ENCODE results near the gene KCNC3. TPM values are rescaled to one million over a fixed set of nuclear protein-coding genes. Genes with fewer than 3 reads are reported as not detected.
A peak's percentile ranks its signal among the peaks of the same experiment; 100 is the strongest.

The KCNC3 gene
- total RNA-seq, 4 donors from 2014 or later = 0.32 to 0.69 (median 0.37) TPM

DNA sequence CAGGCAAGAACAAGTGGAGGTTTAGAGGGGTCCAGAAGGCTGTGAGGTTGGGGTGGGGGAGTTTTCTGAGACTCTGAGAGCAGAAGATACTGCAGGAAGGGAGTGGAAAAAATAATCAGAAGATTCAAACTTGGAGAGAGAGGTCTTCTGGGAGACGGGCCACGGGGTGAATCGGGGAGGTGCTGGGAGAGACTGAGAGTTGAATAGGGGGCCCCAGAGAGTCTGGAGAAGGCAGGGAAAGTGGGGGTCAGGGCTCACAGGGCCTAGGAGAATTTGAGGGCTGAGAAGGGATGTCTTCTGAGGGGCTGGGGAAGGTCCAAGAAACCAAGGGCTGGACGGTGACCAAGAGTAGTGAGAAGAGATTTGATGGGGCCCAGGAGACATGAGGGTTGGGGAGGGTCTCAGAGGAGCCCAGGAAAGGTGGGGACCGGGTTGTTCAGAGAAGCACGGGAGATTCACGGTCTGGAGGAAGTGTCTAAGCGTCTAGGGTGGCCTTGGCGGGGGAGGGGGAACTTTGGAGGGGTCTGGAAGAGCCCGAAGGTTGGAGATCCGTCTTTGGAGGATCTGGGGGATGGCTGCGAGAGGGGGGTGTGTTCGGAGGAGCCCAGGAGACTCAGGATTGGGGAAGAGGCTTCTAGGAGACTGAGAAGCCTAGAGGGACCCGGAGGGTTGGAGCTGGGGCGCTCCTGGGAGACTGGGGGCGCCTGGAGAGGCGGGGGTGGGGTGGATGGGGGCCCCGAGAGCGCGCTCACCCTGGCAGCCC is 1.5 kb downstream of the KCNC3 start:
- Histone ChIP-seq H3K27ac (replicated peaks in 1 of 4) (no peak overlapping the region), H3K4me1 (peaks cover 20 to 64% (median 56%) of the 10 kb centered on the region in 4 donors), H3K27me3 (peaks cover 0 to 79% (median 43%) of the 10 kb centered on the region in 4 donors), H3K36me3 (no peaks in the 10 kb centered on the region), H3K9me3 (no peaks in the 10 kb centered on the region), H3K4me3 (no peak overlapping the region)
- TF ChIP-seq POLR2A (IDR thresholded peaks at IDR 0.05; ENCODE audit: low read depth) = no peak
- no peak for TF ChIP-seq POLR2AphosphoS5 (IDR thresholded peaks at IDR 0.05)
- TF ChIP-seq EP300 (IDR thresholded peaks at IDR 0.05) = no peak
- TF ChIP-seq CTCF (IDR thresholded peaks at IDR 0.05) = no peak
- intact Hi-C loops (cut with DNase I) = no loop called here
- no peak for DNase-seq (ENCODE audit: extremely low spot score)
- WGBS = 12% methylated on average over 19 of the region's 20 CpGs

DNA sequence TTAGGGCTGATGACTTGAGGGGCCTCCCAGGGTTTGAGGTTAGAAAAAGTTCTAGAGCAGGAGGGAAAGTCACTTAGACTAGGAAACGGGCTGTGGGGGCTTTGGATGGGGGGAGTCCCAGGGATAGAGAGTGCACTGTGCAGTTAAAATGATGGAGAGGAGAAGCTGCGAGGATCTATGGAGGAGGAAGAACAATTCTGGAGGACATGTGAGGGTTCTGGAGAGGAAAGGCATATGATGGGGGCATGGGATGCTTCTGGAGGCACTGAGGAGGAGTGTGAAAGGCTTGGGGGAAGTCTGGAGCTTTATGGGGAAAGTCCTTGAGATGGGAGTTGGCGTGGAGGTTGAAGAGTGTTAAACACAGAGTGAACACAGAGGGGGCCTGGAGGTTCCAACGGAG is 2.2 kb downstream of the KCNC3 start:
- no peak overlapping the region for H3K4me3 ChIP-seq
- 47% methylated on average over 4 of the region's 4 CpGs for WGBS
- peaks cover 16 to 58% (median 54%) of the 10 kb centered on the region in 4 donors for H3K4me1 ChIP-seq
- no peak for TF ChIP-seq POLR2AphosphoS5 (IDR thresholded peaks at IDR 0.05)
- no peaks in the 10 kb centered on the region for H3K36me3 ChIP-seq
- no peaks in the 10 kb centered on the region for H3K9me3 ChIP-seq
- DNase-seq (ENCODE audit: extremely low spot score) = no peak
- intact Hi-C loops (cut with DNase I) = no loop called here
- H3K27me3 ChIP-seq = peaks cover 0 to 72% (median 39%) of the 10 kb centered on the region in 4 donors
- H3K27ac ChIP-seq (replicated peaks in 1 of 4) = no peak overlapping the region

- Histone ChIP-seq H3K36me3 (no peaks in the 10 kb centered on the region), H3K4me1 (peaks cover 15 to 49% (median 46%) of the 10 kb centered on the region in 4 donors), H3K4me3 (peak overlapping the region in 1 of 4 donors; percentile 5), H3K27me3 (peaks cover 0 to 64% (median 38%) of the 10 kb centered on the region in 4 donors), H3K9me3 (no peaks in the 10 kb centered on the region), H3K27ac (replicated peaks in 1 of 4) (no peak overlapping the region)
- intact Hi-C loops (cut with DNase I) = no loop called here
- no peak for TF ChIP-seq CTCF (IDR thresholded peaks at IDR 0.05)
- no peak for TF ChIP-seq POLR2A (IDR thresholded peaks at IDR 0.05; ENCODE audit: low read depth)
- TF ChIP-seq POLR2AphosphoS5 (IDR thresholded peaks at IDR 0.05) = no peak
- no peak for TF ChIP-seq EP300 (IDR thresholded peaks at IDR 0.05)
- DNase-seq (ENCODE audit: extremely low spot score) = no peak
- WGBS = 3% methylated on average over 19 of the region's 26 CpGs
Measured at GRCh38 chr19:50326101-50326664, 3.0 kb downstream of the KCNC3 start.

- Histone ChIP-seq H3K9me3 (no peaks in the 10 kb centered on the region), H3K4me3 (no peak overlapping the region), H3K36me3 (no peaks in the 10 kb centered on the region), H3K27me3 (peaks cover 0 to 63% (median 32%) of the 10 kb centered on the region in 4 donors), H3K27ac (replicated peaks in 1 of 4) (no peak overlapping the region), H3K4me1 (peaks cover 15 to 42% (median 39%) of the 10 kb centered on the region in 4 donors)
- no peak for DNase-seq (ENCODE audit: extremely low spot score)
- no peak for TF ChIP-seq POLR2A (IDR thresholded peaks at IDR 0.05; ENCODE audit: low read depth)
- no peak for TF ChIP-seq EP300 (IDR thresholded peaks at IDR 0.05)
- no peak for TF ChIP-seq POLR2AphosphoS5 (IDR thresholded peaks at IDR 0.05)
- TF ChIP-seq CTCF (IDR thresholded peaks at IDR 0.05) = no peak
- 4% methylated on average over 20 of the region's 48 CpGs for WGBS
- intact Hi-C loops (cut with DNase I) = no loop called here
Measured at GRCh38 chr19:50325310-50326100, 3.7 kb downstream of the KCNC3 start.

DNA sequence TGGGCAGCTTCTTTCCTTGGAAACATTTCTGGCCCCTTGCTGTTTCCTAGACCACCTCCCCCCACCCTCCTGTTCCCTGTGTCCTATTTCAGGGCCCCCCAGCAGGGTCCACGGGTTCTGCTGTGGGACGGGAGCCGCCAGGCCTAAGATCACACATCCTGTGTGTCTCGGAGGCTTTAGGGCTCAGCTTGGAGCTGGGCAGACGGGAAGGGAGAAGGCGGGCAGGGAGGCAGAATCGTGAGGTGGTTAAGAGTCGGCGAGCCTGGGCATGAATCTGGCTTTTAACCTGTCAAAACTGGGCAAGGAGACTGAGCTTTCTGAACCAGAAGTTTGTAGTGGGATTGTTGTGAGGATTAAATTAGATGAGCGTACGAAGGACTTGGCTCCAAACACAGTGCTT is 4.8 kb downstream of the KCNC3 start:
- intact Hi-C loops (cut with DNase I) = no loop called here
- H3K4me1 ChIP-seq = peaks cover 9 to 31% (median 27%) of the 10 kb centered on the region in 4 donors
- H3K27me3 ChIP-seq = peaks cover 0 to 63% (median 25%) of the 10 kb centered on the region in 4 donors
- H3K9me3 ChIP-seq = no peaks in the 10 kb centered on the region
- no peaks in the 10 kb centered on the region for H3K36me3 ChIP-seq
- H3K27ac ChIP-seq (replicated peaks in 1 of 4) = no peak overlapping the region
- H3K4me3 ChIP-seq = no peak overlapping the region
- TF ChIP-seq CTCF (IDR thresholded peaks at IDR 0.05) = no peak
- TF ChIP-seq POLR2A (IDR thresholded peaks at IDR 0.05; ENCODE audit: low read depth) = no peak
- no peak for TF ChIP-seq POLR2AphosphoS5 (IDR thresholded peaks at IDR 0.05)
- no peak for TF ChIP-seq EP300 (IDR thresholded peaks at IDR 0.05)
- no peak for DNase-seq (ENCODE audit: extremely low spot score)
- WGBS = 75% methylated on average over 11 of the region's 11 CpGs
